Thyroid gland (tissue), 4 donors: ENCODE data around the gene ICAM4. TPM values are rescaled to one million over a fixed set of nuclear protein-coding genes. Genes with fewer than 3 reads are reported as not detected.
A peak's percentile ranks its signal among the peaks of the same experiment; 100 is the strongest.

Experiments used
- DNase-seq, 2 donors: peaks; one replicate each; pipeline ENCODE4 v3.0.0-alpha.2; 2019
- H3K27ac ChIP-seq, 3 donors: fragments of 200-600 bp; sonication (generic); 1 replicate in 2 of 3; 2 replicates in 1 of 3; pipeline ENCODE4 v1.5.1; 2016 to 2019; ENCODE audit warnings: mild to moderate bottlenecking in 1 of 3, moderate library complexity in 1 of 3
- H3K27me3 ChIP-seq: fragments of 200-600 bp; sonication (generic); one replicate; pipeline ENCODE4 v1.5.1; 2019
- H3K36me3 ChIP-seq, 2 donors: fragments of 200-600 bp; sonication (generic); one replicate each; pipeline ENCODE4 v1.5.1; 2016 to 2019
- H3K4me1 ChIP-seq, 2 donors: fragments of 200-600 bp; sonication (generic); one replicate each; pipeline ENCODE4 v1.5.1; 2017 to 2019
- H3K4me3 ChIP-seq, 3 donors: fragments of 200-600 bp; sonication (generic); replicated peaks in 1 of 3; 1 replicate in 2 of 3; 2 replicates in 1 of 3; pipeline ENCODE4 v1.5.1; 2016; ENCODE audit warnings: mild to moderate bottlenecking in 1 of 3
- H3K9me3 ChIP-seq: fragments of 200-600 bp; sonication (generic); one replicate; pipeline ENCODE4 v1.5.1; 2017
- POLR2A ChIP-seq, 2 donors: fragments of 450-650 bp; IDR thresholded peaks; one replicate each; pipeline ENCODE4 v1.6.1; 2017; ENCODE audit warnings: antibody characterized with exemption in 2 of 2, mild to moderate bottlenecking in 2 of 2, moderate library complexity in 1 of 2
- WGBS, 2 donors: methylation state at CpG; one replicate each; pipeline ENCODE4 v1.1.5; 2017; 5-methylcytosine and 5-hydroxymethylcytosine counted together
- intact Hi-C: fragments of 100-400 bp; cut with DNase I; formaldehyde crosslinking; loops from one replicate; pipeline ENCODE4 v1.15.1; 2023
- total RNA-seq, 4 donors: library from RNA; depleted of rRNA; stranded (reverse); fragments of >200 nt; gene quantifications; one replicate each; pipeline ENCODE4 v1.2.3, GENCODE V29; 2016
- TF ChIP-seq, protein P1 (sequence below), 6 experiments: fragments of 200-600 bp in 3 of 6; fragments of 450-650 bp in 3 of 6; sonication (generic) in 3 of 6; IDR thresholded peaks; one replicate each; pipeline ENCODE4 v1.5.1; 2016 to 2019; ENCODE audit warnings: antibody characterized with exemption in 6 of 6, mild to moderate bottlenecking in 2 of 6, inconsistent platforms in 1 of 6, moderate library complexity in 1 of 6

The ICAM4 gene
- total RNA-seq, 4 donors from 2014 or later, result 0.44 TPM; not detected in 3

DNA sequence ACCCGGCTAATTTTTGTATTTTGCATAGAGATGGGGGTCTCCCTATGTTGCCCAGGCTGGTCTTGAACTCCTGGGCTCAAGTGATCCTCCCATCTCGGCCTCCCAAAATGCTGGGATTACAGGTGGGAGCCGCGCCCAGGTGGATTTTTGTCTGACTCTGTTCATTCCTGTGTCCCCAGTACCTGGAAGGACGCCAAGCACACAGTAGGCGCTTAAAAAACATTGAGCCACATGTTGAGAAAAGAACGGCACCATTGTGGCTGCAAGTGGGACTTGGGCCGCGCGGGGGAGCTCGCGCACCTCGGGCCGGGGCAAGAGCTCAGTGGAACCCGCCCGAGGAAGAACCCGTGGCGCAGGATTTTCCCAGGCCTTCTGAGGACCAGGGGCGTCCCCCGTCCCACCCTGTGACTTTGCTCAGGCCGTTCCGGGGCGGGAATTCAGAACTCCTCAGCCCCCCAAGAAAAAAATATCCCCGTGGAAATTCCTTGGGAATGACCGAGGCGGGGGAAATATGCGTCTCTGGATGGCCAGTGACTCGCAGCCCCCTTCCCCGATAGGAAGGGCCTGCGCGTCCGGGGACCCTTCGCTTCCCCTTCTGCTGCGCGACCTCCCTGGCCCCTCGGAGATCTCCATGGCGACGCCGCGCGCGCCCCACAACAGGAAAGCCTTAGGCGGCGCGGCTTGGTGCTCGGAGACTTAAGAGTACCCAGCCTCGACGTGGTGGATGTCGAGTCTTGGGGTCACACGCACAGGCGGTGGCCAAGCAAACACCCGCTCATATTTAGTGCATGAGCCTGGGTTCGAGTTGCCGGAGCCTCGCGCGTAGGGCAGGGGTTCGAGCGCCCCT is 17.2 kb upstream of the ICAM4 start:
- peak; percentile 77 to 81 for DNase-seq
- intact Hi-C loops, result loop anchor here (2.0 kb wide), 1 partner anchor 119 kb away; no protein-coding TSS in a partner anchor
- Histone ChIP-seq H3K27ac (peak overlapping the region; percentile 65 to 88 (median 79)), H3K4me3 (peak overlapping the region in 1 of 3 donors; percentile 32), H3K27me3 (no peaks in the 10 kb centered on the region), H3K4me1 (peaks cover 10 to 24% of the 10 kb centered on the region in 2 donors), H3K36me3 (no peaks in the 10 kb centered on the region), H3K9me3 (no peaks in the 10 kb centered on the region)
- WGBS, 2 donors, result 5 to 7% methylated on average over 32 to 34 of the region's 59 CpGs
- no peak for TF ChIP-seq POLR2A (IDR thresholded peaks at IDR 0.05)
- TF ChIP-seq, protein P1, sequence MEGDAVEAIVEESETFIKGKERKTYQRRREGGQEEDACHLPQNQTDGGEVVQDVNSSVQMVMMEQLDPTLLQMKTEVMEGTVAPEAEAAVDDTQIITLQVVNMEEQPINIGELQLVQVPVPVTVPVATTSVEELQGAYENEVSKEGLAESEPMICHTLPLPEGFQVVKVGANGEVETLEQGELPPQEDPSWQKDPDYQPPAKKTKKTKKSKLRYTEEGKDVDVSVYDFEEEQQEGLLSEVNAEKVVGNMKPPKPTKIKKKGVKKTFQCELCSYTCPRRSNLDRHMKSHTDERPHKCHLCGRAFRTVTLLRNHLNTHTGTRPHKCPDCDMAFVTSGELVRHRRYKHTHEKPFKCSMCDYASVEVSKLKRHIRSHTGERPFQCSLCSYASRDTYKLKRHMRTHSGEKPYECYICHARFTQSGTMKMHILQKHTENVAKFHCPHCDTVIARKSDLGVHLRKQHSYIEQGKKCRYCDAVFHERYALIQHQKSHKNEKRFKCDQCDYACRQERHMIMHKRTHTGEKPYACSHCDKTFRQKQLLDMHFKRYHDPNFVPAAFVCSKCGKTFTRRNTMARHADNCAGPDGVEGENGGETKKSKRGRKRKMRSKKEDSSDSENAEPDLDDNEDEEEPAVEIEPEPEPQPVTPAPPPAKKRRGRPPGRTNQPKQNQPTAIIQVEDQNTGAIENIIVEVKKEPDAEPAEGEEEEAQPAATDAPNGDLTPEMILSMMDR (IDR thresholded peaks at IDR 0.05), result peak; percentile 70 to 96 (median 90)

DNA sequence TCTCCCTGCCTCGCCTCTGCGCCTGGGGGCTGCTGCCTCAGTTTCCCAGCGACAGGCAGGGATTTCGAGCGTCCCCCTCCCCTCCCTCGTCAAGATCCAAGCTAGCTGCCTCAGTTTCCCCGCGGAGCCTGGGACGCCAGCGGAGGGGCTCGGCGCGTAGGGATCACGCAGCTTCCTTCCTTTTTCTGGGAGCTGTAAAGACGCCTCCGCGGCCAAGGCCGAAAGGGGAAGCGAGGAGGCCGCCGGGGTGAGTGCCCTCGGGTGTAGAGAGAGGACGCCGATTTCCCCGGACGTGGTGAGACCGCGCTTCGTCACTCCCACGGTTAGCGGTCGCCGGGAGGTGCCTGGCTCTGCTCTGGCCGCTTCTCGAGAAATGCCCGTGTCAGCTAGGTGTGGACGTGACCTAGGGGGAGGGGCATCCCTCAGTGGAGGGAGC is 16.6 kb upstream of the ICAM4 start:
- peak in 1 of 2 donors; percentile 1 for TF ChIP-seq POLR2A (IDR thresholded peaks at IDR 0.05)
- TF ChIP-seq, protein P1 (IDR thresholded peaks at IDR 0.05), result no peak
- intact Hi-C loops, result no loop called here
- H3K27ac ChIP-seq, result peak overlapping the region; percentile 65 to 88 (median 79)
- H3K4me3 ChIP-seq, result peak overlapping the region in 1 of 3 donors; percentile 32
- 7 to 11% methylated on average over 13 to 21 of the region's 37 CpGs for WGBS, 2 donors
- no peaks in the 10 kb centered on the region for H3K27me3 ChIP-seq
- H3K36me3 ChIP-seq, result no peaks in the 10 kb centered on the region
- H3K4me1 ChIP-seq, result peaks cover 14 to 31% of the 10 kb centered on the region in 2 donors
- H3K9me3 ChIP-seq, result no peaks in the 10 kb centered on the region
- DNase-seq, result peak; percentile 43 to 51

DNA sequence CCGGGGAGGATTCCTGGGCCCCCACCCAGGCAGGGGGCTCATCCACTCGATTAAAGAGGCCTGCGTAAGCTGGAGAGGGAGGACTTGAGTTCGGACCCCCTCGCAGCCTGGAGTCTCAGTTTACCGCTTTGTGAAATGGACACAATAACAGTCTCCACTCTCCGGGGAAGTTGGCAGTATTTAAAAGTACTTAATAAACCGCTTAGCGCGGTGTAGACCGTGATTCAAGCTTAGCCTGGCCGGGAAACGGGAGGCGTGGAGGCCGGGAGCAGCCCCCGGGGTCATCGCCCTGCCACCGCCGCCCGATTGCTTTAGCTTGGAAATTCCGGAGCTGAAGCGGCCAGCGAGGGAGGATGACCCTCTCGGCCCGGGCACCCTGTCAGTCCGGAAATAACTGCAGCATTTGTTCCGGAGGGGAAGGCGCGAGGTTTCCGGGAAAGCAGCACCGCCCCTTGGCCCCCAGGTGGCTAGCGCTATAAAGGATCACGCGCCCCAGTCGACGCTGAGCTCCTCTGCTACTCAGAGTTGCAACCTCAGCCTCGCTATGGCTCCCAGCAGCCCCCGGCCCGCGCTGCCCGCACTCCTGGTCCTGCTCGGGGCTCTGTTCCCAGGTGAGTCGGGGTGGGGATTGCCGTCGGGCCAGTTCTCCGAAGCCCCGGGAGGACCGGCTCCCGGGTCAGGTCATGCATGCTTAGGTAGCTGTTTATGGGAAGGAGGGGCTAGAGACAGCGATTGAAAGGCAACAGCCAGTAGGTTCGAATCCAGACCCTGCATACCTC is 15.9 kb upstream of the ICAM4 start, which contains the start of gene ICAM1:
Gene ICAM1, plus strand, starts transcription at position 505 of the 779 bp plus-strand sequence. Its CDS starts 40 bp downstream, at position 545.
- peak; percentile 46 to 50 for TF ChIP-seq POLR2A (IDR thresholded peaks at IDR 0.05)
- TF ChIP-seq, protein P1 (IDR thresholded peaks at IDR 0.05), result peak in 1 of 6 experiments; percentile 1
- no peaks in the 10 kb centered on the region for H3K9me3 ChIP-seq
- peak within 1 kb of the TSS; percentile 65 to 88 (median 79) for H3K27ac ChIP-seq
- H3K4me3 ChIP-seq, result peak within 1 kb of the TSS in 2 of 3 donors; percentile 9 to 32
- intact Hi-C loops, result no loop called here
- 4 to 5% methylated on average over 33 to 38 of the region's 51 CpGs for whole genome bisulfite sequencing, 2 donors
- H3K36me3 ChIP-seq, result no peaks in the 10 kb centered on the region
- no peaks in the 10 kb centered on the region for H3K27me3 ChIP-seq
- peak; percentile 65 to 70 for DNase-seq
- peaks cover 14 to 32% of the 10 kb centered on the region in 2 donors for H3K4me1 ChIP-seq

DNA sequence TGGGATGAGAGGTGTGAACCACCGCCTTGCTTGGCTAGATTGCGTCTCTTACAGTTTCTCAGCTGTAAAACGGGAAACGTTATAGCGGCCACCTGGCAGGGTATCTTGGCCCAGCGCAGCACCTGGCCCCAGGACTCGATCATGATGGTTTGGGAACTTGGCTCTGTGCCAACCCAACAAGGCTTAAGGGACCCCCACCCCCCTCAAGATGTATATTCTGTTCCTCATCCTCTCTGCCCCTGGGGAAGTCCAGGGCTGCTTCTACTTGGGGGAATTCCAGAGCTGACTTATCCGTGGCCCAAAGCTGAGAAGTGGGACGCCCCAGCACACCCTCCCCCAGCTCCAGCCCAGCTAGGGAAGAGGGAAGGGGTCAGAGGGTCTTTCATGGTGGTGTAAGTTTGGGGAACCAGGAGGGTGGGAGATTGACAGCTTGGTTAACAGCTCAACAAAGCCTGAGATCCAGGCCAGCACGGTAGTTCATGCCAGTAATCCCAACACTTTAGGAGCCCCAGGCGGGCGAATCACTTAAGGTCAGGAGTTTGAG is 15.1 kb upstream of the ICAM4 start:
- Histone ChIP-seq H3K27ac (peak overlapping the region; percentile 3 to 88 (median 79)), H3K27me3 (no peaks in the 10 kb centered on the region), H3K4me1 (peaks cover 14 to 32% of the 10 kb centered on the region in 2 donors), H3K36me3 (no peaks in the 10 kb centered on the region), H3K4me3 (peak overlapping the region in 1 of 3 donors; percentile 32), H3K9me3 (no peaks in the 10 kb centered on the region)
- TF ChIP-seq, protein P1 (IDR thresholded peaks at IDR 0.05), result no peak
- TF ChIP-seq POLR2A (IDR thresholded peaks at IDR 0.05), result no peak
- WGBS, 2 donors, result 34 to 52% methylated on average over 10 to 12 of the region's 12 CpGs
- intact Hi-C loops, result no loop called here
- DNase-seq, result no peak
